Thymus (tissue), 11 donors: Measurements from ENCODE around the gene SSB. TPM values are rescaled to one million over a fixed set of nuclear protein-coding genes. Genes with fewer than 3 reads are reported as not detected.
"Not testable (repeated sequence)": the region's sequence is repeated elsewhere in the genome, so short reads cannot be mapped to it uniquely, and the experiment has no call there.

Experiments used
- DNase-seq, 9 donors: peaks; one replicate each; pipeline ENCODE4 v3.0.0-alpha.2; 2013; ENCODE audit warnings: low spot score in 9 of 9, low read depth in 6 of 9, missing footprints in 1 of 9
- H3K27ac ChIP-seq, 2 donors: one replicate each; pipeline ENCODE4 v1.5.1; 2013; ENCODE audit warnings: control low read depth in 1 of 2, low read depth in 1 of 2, low read length in 1 of 2, mild to moderate bottlenecking in 1 of 2, moderate library complexity in 1 of 2
- H3K27me3 ChIP-seq, 2 donors: one replicate each; pipeline ENCODE4 v1.5.1; 2013; ENCODE audit warnings: low read length in 1 of 2; ENCODE audit not compliant: control insufficient read depth in 2 of 2, insufficient read depth in 1 of 2
- H3K36me3 ChIP-seq, 2 donors: one replicate each; pipeline ENCODE4 v1.5.1; 2013; ENCODE audit warnings: low read length in 1 of 2, mild to moderate bottlenecking in 1 of 2, moderate library complexity in 1 of 2; ENCODE audit not compliant: control insufficient read depth in 2 of 2, insufficient read depth in 2 of 2
- H3K4me1 ChIP-seq, 2 donors: one replicate each; pipeline ENCODE4 v1.5.1; 2013; ENCODE audit warnings: low read length in 2 of 2; ENCODE audit not compliant: control insufficient read depth in 2 of 2, insufficient read depth in 2 of 2
- H3K4me3 ChIP-seq, 2 donors: one replicate each; pipeline ENCODE4 v1.5.1; 2013; ENCODE audit warnings: low read length in 2 of 2, control low read depth in 1 of 2, mild to moderate bottlenecking in 1 of 2
- H3K9me3 ChIP-seq, 2 donors: one replicate each; pipeline ENCODE4 v1.5.1; 2013; ENCODE audit warnings: low read length in 1 of 2, mild to moderate bottlenecking in 1 of 2; ENCODE audit not compliant: control insufficient read depth in 2 of 2, insufficient read depth in 1 of 2
- WGBS: extraction: QIAGEN DNeasy Blood & Tissue Kit; methylation state at CpG from one replicate; pipeline ENCODE4 v1.1.7; 2013; 5-methylcytosine and 5-hydroxymethylcytosine counted together
- polyA plus RNA-seq: library from polyadenylated mRNA; stranded (reverse); fragments of 200-250 nt; gene quantifications from one replicate; pipeline ENCODE4 v1.2.3, GENCODE V29; 2013
- total RNA-seq: library from RNA; stranded (reverse); fragments of 120-200 nt; gene quantifications from one replicate; pipeline ENCODE4 v1.2.4, GENCODE V29; 2013
- donor health status: healthy.

Gene SSB
- total and polyA plus RNA-seq, 2 donors, result 98.1 to 136 TPM

- not testable (repeated sequence) for H3K27me3 ChIP-seq, H3K4me3 ChIP-seq, H3K9me3 ChIP-seq, DNase-seq, H3K27ac ChIP-seq
- Histone ChIP-seq H3K4me1 (peaks cover 7 to 16% of the 10 kb centered on the region in 2 donors), H3K36me3 (peaks cover 8 to 29% of the 10 kb centered on the region in 2 donors)
- WGBS, result 97% methylated on average over 7 of the region's 7 CpGs
These were observed 21.4 kb downstream of the SSB start for GRCh38 chr2:169820101-169820500.

GRCh38 chr2:169822036-169822435, 23.4 kb downstream of the SSB start:
- peaks cover 7 to 20% of the 10 kb centered on the region in 2 donors for H3K36me3 ChIP-seq
- H3K4me3 ChIP-seq, result no peak overlapping the region
- no peaks in the 10 kb centered on the region for H3K27me3 ChIP-seq
- DNase-seq, result no peak
- WGBS, result 91% methylated on average over 3 of the region's 3 CpGs
- H3K4me1 ChIP-seq, result peaks cover 9 to 18% of the 10 kb centered on the region in 2 donors
- H3K9me3 ChIP-seq, result no peaks in the 10 kb centered on the region
- H3K27ac ChIP-seq, result no peak overlapping the region

- Histone ChIP-seq H3K9me3 (no peaks in the 10 kb centered on the region), H3K36me3 (peaks cover 4 to 18% of the 10 kb centered on the region in 2 donors), H3K4me3 (no peak overlapping the region), H3K4me1 (peaks cover 9 to 18% of the 10 kb centered on the region in 2 donors), H3K27me3 (no peaks in the 10 kb centered on the region), H3K27ac (no peak overlapping the region)
- WGBS, result 99% methylated on average over 4 of the region's 4 CpGs
- DNase-seq, result no peak
These were observed 24.2 kb downstream of the SSB start for GRCh38 chr2:169822785-169823392.

GRCh38 chr2:169823996-169824372, 25.3 kb downstream of the SSB start:
- peaks cover 0 to 9% of the 10 kb centered on the region in 2 donors for H3K36me3 ChIP-seq

GRCh38 chr2:169824373-169825333, 26.0 kb downstream of the SSB start, which contains the start of gene METTL5:
Gene METTL5, minus strand, starts transcription at chr2:169824905. Its CDS starts 308 bp downstream, at chr2:169824597.
- peaks cover 0 to 6% of the 10 kb centered on the region in 2 donors for H3K36me3 ChIP-seq
- H3K27ac ChIP-seq, result peak within 1 kb of the TSS; percentile 59 to 72
- DNase-seq, result peak in 8 of 9 donors; percentile 53 to 87 (median 72)
- no peaks in the 10 kb centered on the region for H3K9me3 ChIP-seq
- peaks cover 17 to 21% of the 10 kb centered on the region in 2 donors for H3K4me1 ChIP-seq
- no peaks in the 10 kb centered on the region for H3K27me3 ChIP-seq
- H3K4me3 ChIP-seq, result peak within 1 kb of the TSS; percentile 62 to 73
- WGBS, result 2% methylated on average over 61 of the region's 61 CpGs

More at GRCh38 chr2:169823996-169824372, 25.3 kb downstream of the SSB start:
- Histone ChIP-seq H3K4me3 (peak overlapping the region; percentile 62 to 73), H3K27ac (peak overlapping the region in 1 of 2 donors; percentile 59), H3K27me3 (no peaks in the 10 kb centered on the region), H3K9me3 (no peaks in the 10 kb centered on the region), H3K4me1 (peaks cover 17 to 21% of the 10 kb centered on the region in 2 donors)
- WGBS, result 42% methylated on average over 4 of the region's 4 CpGs
- peak in 1 of 9 donors; percentile 13 for DNase-seq

- Histone ChIP-seq H3K27ac (peak within 1 kb of the TSS; percentile 44 to 84), H3K27me3 (no peaks in the 10 kb centered on the region), H3K36me3 (no peaks in the 10 kb centered on the region), H3K4me1 (peaks cover 17 to 19% of the 10 kb centered on the region in 2 donors), H3K9me3 (no peaks in the 10 kb centered on the region), H3K4me3 (peak within 1 kb of the TSS; percentile 59 to 98)
- peak; percentile 60 to 91 (median 79) for DNase-seq
- under 1% methylated on average over 104 of the region's 104 CpGs for WGBS
These were observed 28.8 kb downstream of the SSB start, which contains the start of gene UBR3 for GRCh38 chr2:169827272-169828140. Gene UBR3, plus strand, starts transcription at chr2:169827454. Its CDS starts 54 bp downstream, at chr2:169827508.

GRCh38 chr2:169828141-169828811, 29.6 kb downstream of the SSB start:
- Histone ChIP-seq H3K9me3 (no peaks in the 10 kb centered on the region), H3K27ac (peak overlapping the region; percentile 44 to 65), H3K4me1 (peaks cover 13 to 16% of the 10 kb centered on the region in 2 donors), H3K36me3 (no peaks in the 10 kb centered on the region), H3K4me3 (peak overlapping the region; percentile 59 to 98), H3K27me3 (no peaks in the 10 kb centered on the region)
- peak in 7 of 9 donors; percentile 24 to 78 (median 53) for DNase-seq
- 2% methylated on average over 13 of the region's 13 CpGs for WGBS

GRCh38 chr2:169834401-169834800, 35.7 kb downstream of the SSB start:
- Histone ChIP-seq H3K27ac (no peak overlapping the region), H3K9me3 (no peaks in the 10 kb centered on the region), H3K36me3 (no peaks in the 10 kb centered on the region), H3K27me3 (no peaks in the 10 kb centered on the region), H3K4me1 (no peaks in the 10 kb centered on the region), H3K4me3 (no peak overlapping the region)
- 95% methylated on average over 1 of the region's 1 CpG for WGBS
- DNase-seq, result no peak
